ENCODE measurements around the gene GABRB2. TPM values are rescaled to one million over a fixed set of nuclear protein-coding genes. Genes with fewer than 3 reads are reported as not detected.

The GABRB2 gene
- total and polyA plus RNA-seq, 2 experiments from 2014 or later = 0.11 to 0.94 TPM

- Mint-ChIP-seq H3K4me1 (no peaks in the 10 kb centered on the region), H3K27me3 (ENCODE audit: insufficient read depth, low read depth, poor library complexity) (no peaks in the 10 kb centered on the region), H3K4me3 (no peak overlapping the region), H3K27ac (no peak overlapping the region), H3K9me3 (no peaks in the 10 kb centered on the region), H3K36me3 (ENCODE audit: low read depth) (no peaks in the 10 kb centered on the region)
- no peak overlapping the region for H3K27ac ChIP-seq (ENCODE audit: low read depth)
- H4K20me1 ChIP-seq (replicated peaks; ENCODE audit: insufficient read depth) = no peaks in the 10 kb centered on the region
- no peaks in the 10 kb centered on the region for H3K79me2 ChIP-seq (replicated peaks; ENCODE audit: insufficient read depth)
- no peaks in the 10 kb centered on the region for H3K27me3 ChIP-seq (ENCODE audit: insufficient read depth)
- no peak overlapping the region for H3K4me2 ChIP-seq
- ATAC-seq (no peak), DNase-seq (ENCODE audit: low spot score) (no peak)
- no peak for TF ChIP-seq EZH2 (IDR thresholded peaks at IDR 0.05; ENCODE audit: low read depth, unreplicated experiment)
- no peak for TF ChIP-seq STAT1 (IDR thresholded peaks at IDR 0.05; ENCODE audit: unreplicated experiment)
- TF ChIP-seq, protein P1, sequence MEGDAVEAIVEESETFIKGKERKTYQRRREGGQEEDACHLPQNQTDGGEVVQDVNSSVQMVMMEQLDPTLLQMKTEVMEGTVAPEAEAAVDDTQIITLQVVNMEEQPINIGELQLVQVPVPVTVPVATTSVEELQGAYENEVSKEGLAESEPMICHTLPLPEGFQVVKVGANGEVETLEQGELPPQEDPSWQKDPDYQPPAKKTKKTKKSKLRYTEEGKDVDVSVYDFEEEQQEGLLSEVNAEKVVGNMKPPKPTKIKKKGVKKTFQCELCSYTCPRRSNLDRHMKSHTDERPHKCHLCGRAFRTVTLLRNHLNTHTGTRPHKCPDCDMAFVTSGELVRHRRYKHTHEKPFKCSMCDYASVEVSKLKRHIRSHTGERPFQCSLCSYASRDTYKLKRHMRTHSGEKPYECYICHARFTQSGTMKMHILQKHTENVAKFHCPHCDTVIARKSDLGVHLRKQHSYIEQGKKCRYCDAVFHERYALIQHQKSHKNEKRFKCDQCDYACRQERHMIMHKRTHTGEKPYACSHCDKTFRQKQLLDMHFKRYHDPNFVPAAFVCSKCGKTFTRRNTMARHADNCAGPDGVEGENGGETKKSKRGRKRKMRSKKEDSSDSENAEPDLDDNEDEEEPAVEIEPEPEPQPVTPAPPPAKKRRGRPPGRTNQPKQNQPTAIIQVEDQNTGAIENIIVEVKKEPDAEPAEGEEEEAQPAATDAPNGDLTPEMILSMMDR (conservative IDR thresholded peaks at IDR 0.05; ENCODE audit: low read depth in 2 of 2) = no peak
- no peak for TF ChIP-seq NANOG (IDR thresholded peaks at IDR 0.05; ENCODE audit: borderline replicate concordance)
- TF ChIP-seq ZNF331 (CRISPR knock-in tag; IDR thresholded peaks at IDR 0.05; ENCODE audit: low read depth) = no peak
- TF ChIP-seq, protein P2, sequence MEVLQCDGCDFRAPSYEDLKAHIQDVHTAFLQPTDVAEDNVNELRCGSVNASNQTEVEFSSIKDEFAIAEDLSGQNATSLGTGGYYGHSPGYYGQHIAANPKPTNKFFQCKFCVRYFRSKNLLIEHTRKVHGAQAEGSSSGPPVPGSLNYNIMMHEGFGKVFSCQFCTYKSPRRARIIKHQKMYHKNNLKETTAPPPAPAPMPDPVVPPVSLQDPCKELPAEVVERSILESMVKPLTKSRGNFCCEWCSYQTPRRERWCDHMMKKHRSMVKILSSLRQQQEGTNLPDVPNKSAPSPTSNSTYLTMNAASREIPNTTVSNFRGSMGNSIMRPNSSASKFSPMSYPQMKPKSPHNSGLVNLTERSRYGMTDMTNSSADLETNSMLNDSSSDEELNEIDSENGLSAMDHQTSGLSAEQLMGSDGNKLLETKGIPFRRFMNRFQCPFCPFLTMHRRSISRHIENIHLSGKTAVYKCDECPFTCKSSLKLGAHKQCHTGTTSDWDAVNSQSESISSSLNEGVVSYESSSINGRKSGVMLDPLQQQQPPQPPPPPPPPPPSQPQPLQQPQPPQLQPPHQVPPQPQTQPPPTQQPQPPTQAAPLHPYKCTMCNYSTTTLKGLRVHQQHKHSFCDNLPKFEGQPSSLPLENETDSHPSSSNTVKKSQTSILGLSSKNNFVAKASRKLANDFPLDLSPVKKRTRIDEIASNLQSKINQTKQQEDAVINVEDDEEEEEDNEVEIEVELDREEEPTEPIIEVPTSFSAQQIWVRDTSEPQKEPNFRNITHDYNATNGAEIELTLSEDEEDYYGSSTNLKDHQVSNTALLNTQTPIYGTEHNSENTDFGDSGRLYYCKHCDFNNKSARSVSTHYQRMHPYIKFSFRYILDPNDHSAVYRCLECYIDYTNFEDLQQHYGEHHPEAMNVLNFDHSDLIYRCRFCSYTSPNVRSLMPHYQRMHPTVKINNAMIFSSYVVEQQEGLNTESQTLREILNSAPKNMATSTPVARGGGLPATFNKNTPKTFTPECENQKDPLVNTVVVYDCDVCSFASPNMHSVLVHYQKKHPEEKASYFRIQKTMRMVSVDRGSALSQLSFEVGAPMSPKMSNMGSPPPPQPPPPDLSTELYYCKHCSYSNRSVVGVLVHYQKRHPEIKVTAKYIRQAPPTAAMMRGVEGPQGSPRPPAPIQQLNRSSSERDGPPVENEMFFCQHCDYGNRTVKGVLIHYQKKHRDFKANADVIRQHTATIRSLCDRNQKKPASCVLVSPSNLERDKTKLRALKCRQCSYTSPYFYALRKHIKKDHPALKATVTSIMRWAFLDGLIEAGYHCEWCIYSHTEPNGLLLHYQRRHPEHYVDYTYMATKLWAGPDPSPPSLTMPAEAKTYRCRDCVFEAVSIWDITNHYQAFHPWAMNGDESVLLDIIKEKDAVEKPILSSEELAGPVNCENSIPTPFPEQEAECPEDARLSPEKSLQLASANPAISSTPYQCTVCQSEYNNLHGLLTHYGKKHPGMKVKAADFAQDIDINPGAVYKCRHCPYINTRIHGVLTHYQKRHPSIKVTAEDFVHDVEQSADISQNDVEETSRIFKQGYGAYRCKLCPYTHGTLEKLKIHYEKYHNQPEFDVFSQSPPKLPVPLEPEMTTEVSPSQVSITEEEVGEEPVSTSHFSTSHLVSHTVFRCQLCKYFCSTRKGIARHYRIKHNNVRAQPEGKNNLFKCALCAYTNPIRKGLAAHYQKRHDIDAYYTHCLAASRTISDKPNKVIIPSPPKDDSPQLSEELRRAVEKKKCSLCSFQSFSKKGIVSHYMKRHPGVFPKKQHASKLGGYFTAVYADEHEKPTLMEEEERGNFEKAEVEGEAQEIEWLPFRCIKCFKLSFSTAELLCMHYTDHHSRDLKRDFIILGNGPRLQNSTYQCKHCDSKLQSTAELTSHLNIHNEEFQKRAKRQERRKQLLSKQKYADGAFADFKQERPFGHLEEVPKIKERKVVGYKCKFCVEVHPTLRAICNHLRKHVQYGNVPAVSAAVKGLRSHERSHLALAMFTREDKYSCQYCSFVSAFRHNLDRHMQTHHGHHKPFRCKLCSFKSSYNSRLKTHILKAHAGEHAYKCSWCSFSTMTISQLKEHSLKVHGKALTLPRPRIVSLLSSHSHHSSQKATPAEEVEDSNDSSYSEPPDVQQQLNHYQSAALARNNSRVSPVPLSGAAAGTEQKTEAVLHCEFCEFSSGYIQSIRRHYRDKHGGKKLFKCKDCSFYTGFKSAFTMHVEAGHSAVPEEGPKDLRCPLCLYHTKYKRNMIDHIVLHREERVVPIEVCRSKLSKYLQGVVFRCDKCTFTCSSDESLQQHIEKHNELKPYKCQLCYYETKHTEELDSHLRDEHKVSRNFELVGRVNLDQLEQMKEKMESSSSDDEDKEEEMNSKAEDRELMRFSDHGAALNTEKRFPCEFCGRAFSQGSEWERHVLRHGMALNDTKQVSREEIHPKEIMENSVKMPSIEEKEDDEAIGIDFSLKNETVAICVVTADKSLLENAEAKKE (CRISPR knock-in tag; IDR thresholded peaks at IDR 0.05) = no peak
- no peak for TF ChIP-seq ZNF114 (CRISPR knock-in tag; IDR thresholded peaks at IDR 0.05)
- H3K4me1 ChIP-seq (ENCODE audit: insufficient read depth) = no peaks in the 10 kb centered on the region
- no peaks in the 10 kb centered on the region for H3K36me3 ChIP-seq (ENCODE audit: insufficient read depth)
- H3K4me3 ChIP-seq = no peak overlapping the region
- no peaks in the 10 kb centered on the region for H3K9me2 ChIP-seq (ENCODE audit: insufficient read depth)
- H2AFZ ChIP-seq = no peak overlapping the region
- H3F3A ChIP-seq (replicated peaks; ENCODE audit: low read depth) = no peaks in the 10 kb centered on the region
Measured at GRCh38 chr5:161399996-161400562, 146.4 kb downstream of the GABRB2 start.

Measured in GM23338 (cell line).